ENCODE results near the gene KRTAP4-16. TPM values are rescaled to one million over a fixed set of nuclear protein-coding genes. Genes with fewer than 3 reads are reported as not detected.
"Not testable (repeated sequence)": the region's sequence is repeated elsewhere in the genome, so short reads cannot be mapped to it uniquely, and the experiment has no call there.

The KRTAP4-16 gene
- total and polyA plus RNA-seq, 4 donors: not detected

DNA sequence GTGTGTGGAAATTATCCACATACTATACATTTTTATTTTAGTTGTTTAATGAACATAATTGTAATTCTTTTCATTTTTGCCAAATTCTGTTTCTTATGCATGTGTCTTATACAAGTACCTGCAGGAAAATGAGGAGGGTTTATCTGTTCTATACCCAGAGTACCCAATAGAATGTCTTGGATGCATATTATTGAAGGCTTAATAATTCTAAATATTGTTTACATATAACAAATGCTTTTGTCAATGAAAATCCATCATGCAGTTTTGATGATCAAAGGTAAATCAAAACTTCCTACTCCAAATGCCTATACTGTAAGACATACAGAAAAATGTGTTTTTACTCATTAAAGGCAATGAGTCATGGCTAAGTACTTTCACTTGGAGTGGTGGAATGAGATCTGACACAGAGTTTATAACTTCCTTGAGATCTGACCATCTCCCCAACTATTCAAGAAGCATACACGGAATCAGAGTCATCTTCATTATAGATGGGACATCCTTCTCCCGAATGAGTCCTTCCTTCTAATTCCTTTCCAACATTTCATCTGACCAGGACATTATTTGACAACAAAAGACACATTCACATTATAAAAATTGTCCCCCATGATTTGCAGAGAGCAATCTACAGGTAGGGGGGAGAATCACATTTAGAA lies 2.5 kb upstream of the KRTAP4-16 start:
- H3K27me3 ChIP-seq (ENCODE audit: control insufficient read depth in 3 of 3, insufficient read depth in 3 of 3, low read length in 2 of 3); ATAC-seq (ENCODE audit: insufficient read depth, low FRiP score); H3K9me3 ChIP-seq (ENCODE audit: control insufficient read depth in 4 of 4, insufficient read depth in 3 of 4, low read length in 3 of 4); H3K4me3 ChIP-seq; H3K4me1 ChIP-seq (ENCODE audit: control insufficient read depth in 5 of 5, insufficient read depth in 5 of 5, low read length in 5 of 5); H3K27ac ChIP-seq (ENCODE audit: low read depth in 1 of 2, low read length in 1 of 2); DNase-seq; H3K36me3 ChIP-seq (ENCODE audit: control insufficient read depth in 4 of 4, insufficient read depth in 4 of 4, low read length in 4 of 4); H3K9ac ChIP-seq (ENCODE audit: insufficient read depth in 1 of 2, low read length in 2 of 2): not testable (repeated sequence)
- WGBS, 2 donors: 71 to 89% methylated on average over 2 of the region's 2 CpGs

DNA sequence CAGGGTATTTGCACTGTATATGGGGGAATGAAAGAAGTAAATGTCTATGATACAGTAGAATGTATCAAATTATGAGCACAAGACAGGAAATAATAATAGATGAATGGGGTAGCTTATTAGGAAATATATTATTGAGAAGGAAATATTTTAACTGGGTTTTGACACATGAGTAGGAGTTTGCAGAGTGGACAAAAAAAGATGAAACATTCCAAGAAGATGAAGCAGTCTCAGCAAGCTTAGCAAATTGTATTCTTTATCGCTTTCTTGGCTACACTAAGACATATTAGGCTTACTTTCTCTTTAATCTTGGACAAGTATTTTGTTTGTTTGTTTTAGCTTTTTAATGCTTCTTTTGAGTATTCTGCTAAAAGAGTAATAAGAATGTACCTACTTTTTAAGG lies 1.9 kb upstream of the KRTAP4-16 start:
- ATAC-seq (ENCODE audit: insufficient read depth, low FRiP score): no peak
- Histone ChIP-seq H3K9ac (ENCODE audit: insufficient read depth in 1 of 2, low read length in 2 of 2) (no peak overlapping the region), H3K36me3 (ENCODE audit: control insufficient read depth in 4 of 4, insufficient read depth in 4 of 4, low read length in 4 of 4) (no peaks in the 10 kb centered on the region), H3K4me1 (ENCODE audit: control insufficient read depth in 5 of 5, insufficient read depth in 5 of 5, low read length in 5 of 5) (peaks cover 0 to 1% (median 0%) of the 10 kb centered on the region in 5 donors), H3K27ac (ENCODE audit: low read depth in 1 of 2, low read length in 1 of 2) (no peak overlapping the region), H3K9me3 (ENCODE audit: control insufficient read depth in 4 of 4, insufficient read depth in 3 of 4, low read length in 3 of 4) (no peaks in the 10 kb centered on the region), H3K4me3 (no peak overlapping the region), H3K27me3 (ENCODE audit: control insufficient read depth in 3 of 3, insufficient read depth in 3 of 3, low read length in 2 of 3) (no peaks in the 10 kb centered on the region)
- TF ChIP-seq, protein P1, sequence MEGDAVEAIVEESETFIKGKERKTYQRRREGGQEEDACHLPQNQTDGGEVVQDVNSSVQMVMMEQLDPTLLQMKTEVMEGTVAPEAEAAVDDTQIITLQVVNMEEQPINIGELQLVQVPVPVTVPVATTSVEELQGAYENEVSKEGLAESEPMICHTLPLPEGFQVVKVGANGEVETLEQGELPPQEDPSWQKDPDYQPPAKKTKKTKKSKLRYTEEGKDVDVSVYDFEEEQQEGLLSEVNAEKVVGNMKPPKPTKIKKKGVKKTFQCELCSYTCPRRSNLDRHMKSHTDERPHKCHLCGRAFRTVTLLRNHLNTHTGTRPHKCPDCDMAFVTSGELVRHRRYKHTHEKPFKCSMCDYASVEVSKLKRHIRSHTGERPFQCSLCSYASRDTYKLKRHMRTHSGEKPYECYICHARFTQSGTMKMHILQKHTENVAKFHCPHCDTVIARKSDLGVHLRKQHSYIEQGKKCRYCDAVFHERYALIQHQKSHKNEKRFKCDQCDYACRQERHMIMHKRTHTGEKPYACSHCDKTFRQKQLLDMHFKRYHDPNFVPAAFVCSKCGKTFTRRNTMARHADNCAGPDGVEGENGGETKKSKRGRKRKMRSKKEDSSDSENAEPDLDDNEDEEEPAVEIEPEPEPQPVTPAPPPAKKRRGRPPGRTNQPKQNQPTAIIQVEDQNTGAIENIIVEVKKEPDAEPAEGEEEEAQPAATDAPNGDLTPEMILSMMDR (IDR thresholded peaks at IDR 0.05; ENCODE audit: control extremely low read depth, extremely low read depth): no peak
- no peak for DNase-seq
- 96 to 98% methylated on average over 1 of the region's 1 CpG for WGBS, 2 donors

DNA sequence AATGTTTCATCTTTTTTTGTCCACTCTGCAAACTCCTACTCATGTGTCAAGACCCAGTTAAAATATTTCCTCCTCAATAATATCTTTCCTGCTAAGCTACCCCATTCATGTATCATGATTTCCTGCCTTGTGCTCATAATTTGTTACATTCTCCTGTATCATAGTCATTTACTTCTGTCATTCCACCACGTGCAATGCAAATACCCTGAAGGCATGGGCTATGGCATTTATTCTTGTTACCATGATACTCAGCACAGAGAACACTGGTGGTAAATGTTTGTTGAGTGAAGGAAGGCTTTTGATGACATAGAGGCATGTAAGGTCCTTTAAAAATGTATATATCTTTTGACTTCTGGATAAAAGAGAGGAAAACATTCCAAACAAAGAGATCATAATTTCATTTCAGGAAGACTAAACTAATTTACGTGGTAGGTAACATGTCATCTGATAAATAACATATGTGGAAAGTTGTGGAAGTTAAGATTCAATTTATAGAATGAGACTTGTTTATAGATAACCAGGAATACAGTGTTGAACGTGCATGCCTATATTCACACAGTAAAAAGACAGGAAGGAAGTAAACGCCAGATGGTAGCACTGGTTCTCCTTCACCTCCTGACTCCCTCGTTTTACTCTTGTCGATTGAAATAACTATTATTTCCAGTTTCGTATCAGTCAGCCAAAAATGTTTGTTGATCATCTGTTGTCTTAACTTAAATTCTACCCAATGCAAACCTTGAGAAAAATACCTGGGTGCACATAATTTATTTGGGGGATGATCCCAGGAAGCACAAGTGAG lies 2.1 kb downstream of the KRTAP4-16 start:
- H3K36me3 ChIP-seq (ENCODE audit: control insufficient read depth in 4 of 4, insufficient read depth in 4 of 4, low read length in 4 of 4); H3K27ac ChIP-seq (ENCODE audit: low read depth in 1 of 2, low read length in 1 of 2); ATAC-seq (ENCODE audit: insufficient read depth, low FRiP score); H3K4me1 ChIP-seq (ENCODE audit: control insufficient read depth in 5 of 5, insufficient read depth in 5 of 5, low read length in 5 of 5); H3K4me3 ChIP-seq; H3K9me3 ChIP-seq (ENCODE audit: control insufficient read depth in 4 of 4, insufficient read depth in 3 of 4, low read length in 3 of 4); H3K9ac ChIP-seq (ENCODE audit: insufficient read depth in 1 of 2, low read length in 2 of 2); H3K27me3 ChIP-seq (ENCODE audit: control insufficient read depth in 3 of 3, insufficient read depth in 3 of 3, low read length in 2 of 3); DNase-seq: not testable (repeated sequence)
- 22 to 44% methylated on average over 7 of the region's 7 CpGs for WGBS, 2 donors

DNA sequence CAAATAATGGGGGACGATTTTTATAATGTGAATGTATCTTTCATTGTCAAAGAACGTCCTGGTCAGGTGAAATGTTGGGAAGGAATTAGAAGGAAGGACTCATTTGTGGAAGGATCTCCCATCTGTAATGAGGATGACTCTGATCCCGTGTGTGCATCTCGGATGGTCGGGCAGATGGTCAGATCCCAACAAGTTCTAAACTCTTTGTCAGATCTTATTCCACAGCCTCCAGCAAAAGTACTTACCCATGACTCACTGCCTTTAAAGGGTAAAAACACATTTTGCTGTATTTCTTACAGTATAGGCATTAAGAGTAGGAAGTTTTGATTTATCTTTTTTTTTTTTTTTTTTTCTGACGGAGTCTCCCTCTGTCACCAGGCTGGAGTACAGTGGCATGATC lies 3.5 kb downstream of the KRTAP4-16 start:
- H3K27ac ChIP-seq (ENCODE audit: low read depth in 1 of 2, low read length in 1 of 2): no peak overlapping the region
- H3K4me1 ChIP-seq (ENCODE audit: control insufficient read depth in 5 of 5, insufficient read depth in 5 of 5, low read length in 5 of 5): no peaks in the 10 kb centered on the region
- H3K36me3 ChIP-seq (ENCODE audit: control insufficient read depth in 4 of 4, insufficient read depth in 4 of 4, low read length in 4 of 4): no peaks in the 10 kb centered on the region
- TF ChIP-seq, protein P1 (IDR thresholded peaks at IDR 0.05; ENCODE audit: control extremely low read depth, extremely low read depth): no peak
- no peaks in the 10 kb centered on the region for H3K9me3 ChIP-seq (ENCODE audit: control insufficient read depth in 4 of 4, insufficient read depth in 3 of 4, low read length in 3 of 4)
- ATAC-seq (ENCODE audit: insufficient read depth, low FRiP score) (no peak), DNase-seq (no peak)
- H3K9ac ChIP-seq (ENCODE audit: insufficient read depth in 1 of 2, low read length in 2 of 2): no peak overlapping the region
- 79 to 93% methylated on average over 6 of the region's 6 CpGs for WGBS, 2 donors
- H3K27me3 ChIP-seq (ENCODE audit: control insufficient read depth in 3 of 3, insufficient read depth in 3 of 3, low read length in 2 of 3): no peaks in the 10 kb centered on the region
- H3K4me3 ChIP-seq: no peak overlapping the region

Measured in lung (tissue), 12 donors.